NB4 (cell line): ENCODE measurements around the gene PITX1.

Source experiments
- MYC ChIP-seq: IDR thresholded peaks from 2 replicates; pipeline ENCODE4 v1.6.1; 2011; ENCODE audit warnings: low read depth, low read length
- POLR2A ChIP-seq: IDR thresholded peaks from 2 replicates; pipeline ENCODE4 v1.6.1; 2011; ENCODE audit warnings: mild to moderate bottlenecking; ENCODE audit not compliant: insufficient read length; ENCODE audit errors: extremely low read depth
- TF ChIP-seq, protein P1 (sequence below): IDR thresholded peaks from one replicate; pipeline ENCODE4 v1.5.1; 2012; ENCODE audit warnings: low read depth, low read length
- TF ChIP-seq, protein P2 (sequence below): IDR thresholded peaks from 2 replicates; pipeline ENCODE4 v1.6.1; 2011; ENCODE audit warnings: low read depth, low read length

GRCh38 chr5:135059000-135059923 lies 25.2 kb upstream of the PITX1 start:
- TF ChIP-seq, protein P1, sequence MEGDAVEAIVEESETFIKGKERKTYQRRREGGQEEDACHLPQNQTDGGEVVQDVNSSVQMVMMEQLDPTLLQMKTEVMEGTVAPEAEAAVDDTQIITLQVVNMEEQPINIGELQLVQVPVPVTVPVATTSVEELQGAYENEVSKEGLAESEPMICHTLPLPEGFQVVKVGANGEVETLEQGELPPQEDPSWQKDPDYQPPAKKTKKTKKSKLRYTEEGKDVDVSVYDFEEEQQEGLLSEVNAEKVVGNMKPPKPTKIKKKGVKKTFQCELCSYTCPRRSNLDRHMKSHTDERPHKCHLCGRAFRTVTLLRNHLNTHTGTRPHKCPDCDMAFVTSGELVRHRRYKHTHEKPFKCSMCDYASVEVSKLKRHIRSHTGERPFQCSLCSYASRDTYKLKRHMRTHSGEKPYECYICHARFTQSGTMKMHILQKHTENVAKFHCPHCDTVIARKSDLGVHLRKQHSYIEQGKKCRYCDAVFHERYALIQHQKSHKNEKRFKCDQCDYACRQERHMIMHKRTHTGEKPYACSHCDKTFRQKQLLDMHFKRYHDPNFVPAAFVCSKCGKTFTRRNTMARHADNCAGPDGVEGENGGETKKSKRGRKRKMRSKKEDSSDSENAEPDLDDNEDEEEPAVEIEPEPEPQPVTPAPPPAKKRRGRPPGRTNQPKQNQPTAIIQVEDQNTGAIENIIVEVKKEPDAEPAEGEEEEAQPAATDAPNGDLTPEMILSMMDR = no peak
- no peak for TF ChIP-seq POLR2A
- TF ChIP-seq, protein P2, sequence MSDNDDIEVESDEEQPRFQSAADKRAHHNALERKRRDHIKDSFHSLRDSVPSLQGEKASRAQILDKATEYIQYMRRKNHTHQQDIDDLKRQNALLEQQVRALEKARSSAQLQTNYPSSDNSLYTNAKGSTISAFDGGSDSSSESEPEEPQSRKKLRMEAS = no peak
- no peak for TF ChIP-seq MYC
